PC-3 (cell line): Measurements from ENCODE around the gene KRCC1. TPM values are rescaled to one million over a fixed set of nuclear protein-coding genes. Genes with fewer than 3 reads are reported as not detected.
"Not testable (repeated sequence)": the region's sequence is repeated elsewhere in the genome, so short reads cannot be mapped to it uniquely, and the experiment has no call there.

Source experiments
- ATAC-seq: fragments of 200-7000 bp; cut with Tn5 transposase; 2 replicates; pipeline ENCODE4 v1.9.1; 2020; ENCODE audit warnings: mild to moderate bottlenecking, moderate library complexity
- BruUV-seq: library from RNA; stranded (reverse); fragments of 400-500 nt; replicated peaks from 2 replicates; lab custom pipeline; 2021; lab: Mats Ljungman, UMichigan
- CTCF ChIA-PET: fragments of 300-600 bp; sonication (Branson Sonifier 250); formaldehyde crosslinking; loops from one replicate; lab custom pipeline; 2022; ENCODE audit warnings: antibody characterized with exemption; lab: Charles Lee
- POLR2A ChIA-PET: fragments of 300-600 bp; sonication (Branson Sonifier 250); formaldehyde crosslinking; loops from one replicate; lab custom pipeline; 2022; ENCODE audit warnings: antibody characterized with exemption; ENCODE audit not compliant: unreplicated experiment; lab: Charles Lee
- DNase-seq: peaks from one replicate; pipeline ENCODE4 v3.0.0-alpha.2; 2015
- H2AFZ ChIP-seq: fragments of 300-600 bp; sonication (generic); 2 replicates; pipeline ENCODE4 v1.6.0; 2016; ENCODE audit warnings: antibody characterized with exemption, low read length
- H3F3A ChIP-seq: fragments of 300-600 bp; sonication (generic); one replicate; pipeline ENCODE4 v1.6.0; 2017; ENCODE audit warnings: antibody characterized with exemption, low read length, control low read depth, mild to moderate bottlenecking; ENCODE audit not compliant: unreplicated experiment
- H3K27ac ChIP-seq: fragments of 300-600 bp; sonication (generic); 2 replicates; pipeline ENCODE4 v1.5.1; 2016; ENCODE audit warnings: mild to moderate bottlenecking, low read length
- H3K27me3 ChIP-seq: fragments of 300-600 bp; sonication (generic); 2 replicates; pipeline ENCODE4 v1.6.1; 2016; ENCODE audit warnings: low read length, mixed read lengths
- H3K36me3 ChIP-seq: fragments of 300-600 bp; sonication (generic); 2 replicates; pipeline ENCODE4 v1.6.1; 2016; ENCODE audit warnings: low read depth, mixed run types, low read length, mixed read lengths
- H3K4me1 ChIP-seq: fragments of 300-600 bp; sonication (generic); 2 replicates; pipeline ENCODE4 v1.5.1; 2016; ENCODE audit warnings: low read length; ENCODE audit not compliant: insufficient read depth
- H3K4me2 ChIP-seq: fragments of 300-600 bp; sonication (generic); 2 replicates; pipeline ENCODE4 v1.6.0; 2016; ENCODE audit warnings: low read length
- H3K4me3 ChIP-seq: fragments of 300-600 bp; sonication (generic); 2 replicates; pipeline ENCODE4 v1.5.1; 2016; ENCODE audit warnings: mild to moderate bottlenecking, low read length, mixed read lengths
- H3K79me2 ChIP-seq: fragments of 300-600 bp; sonication (generic); 2 replicates; pipeline ENCODE4 v1.6.1; 2017; ENCODE audit warnings: low read length, mixed read lengths
- H3K9ac ChIP-seq: fragments of 300-600 bp; sonication (generic); 2 replicates; pipeline ENCODE4 v1.6.0; 2016; ENCODE audit warnings: mild to moderate bottlenecking, low read length
- H3K9me2 ChIP-seq: fragments of 300-600 bp; sonication (generic); replicated peaks from 2 replicates; pipeline ENCODE4 v1.6.1; 2016; ENCODE audit warnings: mixed run types, low read length, mixed read lengths
- H3K9me3 ChIP-seq: fragments of 300-600 bp; sonication (generic); 2 replicates; pipeline ENCODE4 v1.6.1; 2016; ENCODE audit warnings: low read length, mixed read lengths
- H4K20me1 ChIP-seq: fragments of 300-600 bp; sonication (generic); 2 replicates; pipeline ENCODE4 v1.6.1; 2016; ENCODE audit warnings: low read length, mixed read lengths
- CTCF ChIP-seq: fragments of 300-600 bp; sonication (generic); conservative IDR thresholded peaks from 2 replicates; pipeline ENCODE4 v1.5.1; 2017; ENCODE audit warnings: antibody characterized with exemption, low read depth, mild to moderate bottlenecking, low read length
- EZH2 ChIP-seq: fragments of 300-600 bp; sonication (generic); IDR thresholded peaks from one replicate; pipeline ENCODE4 v1.6.1; 2017; ENCODE audit warnings: antibody characterized with exemption, mild to moderate bottlenecking, low read length; ENCODE audit not compliant: unreplicated experiment
- EZH2phosphoT487 ChIP-seq: fragments of 300-600 bp; sonication (generic); IDR thresholded peaks from 2 replicates; pipeline ENCODE4 v1.6.1; 2018; ENCODE audit warnings: mild to moderate bottlenecking, antibody characterized with exemption, low read length, borderline replicate concordance
- intact Hi-C: fragments of 100-400 bp; cut with micrococcal nuclease; formaldehyde crosslinking; loops from 2 replicates; pipeline ENCODE4 v1.9.0; 2023
- total RNA-seq: library from RNA; depleted of rRNA; stranded (reverse); fragments of >200 nt; gene quantifications from 2 replicates; pipeline ENCODE4 v1.2.3, GENCODE V29; 2014

Gene KRCC1
- total RNA-seq, 1 experiment from 2014 or later, result 14.1 TPM

GRCh38 chr2:88019985-88020384 is 35.6 kb downstream of the KRCC1 start:
- H3K4me3 ChIP-seq, result no peak overlapping the region
- no peaks in the 10 kb centered on the region for H3K36me3 ChIP-seq
- ATAC-seq, result no peak
- ChIA-PET POLR2A (no interaction called here), CTCF (no interaction called here)
- no peaks in the 10 kb centered on the region for H3K9me2 ChIP-seq
- H3K9me3 ChIP-seq, result no peaks in the 10 kb centered on the region
- no peaks in the 10 kb centered on the region for H4K20me1 ChIP-seq
- TF ChIP-seq EZH2phosphoT487 (no peak), EZH2 (no peak), CTCF (no peak)
- DNase-seq, result no peak
- H3K27me3 ChIP-seq, result no peaks in the 10 kb centered on the region
- H3K79me2 ChIP-seq, result no peaks in the 10 kb centered on the region
- no peak overlapping the region for H3K4me2 ChIP-seq
- intact Hi-C loops, result loop anchor here (5.0 kb wide), 1 partner anchor 142 kb away; no protein-coding TSS in a partner anchor
- H3K27ac ChIP-seq, result no peak overlapping the region
- H3K4me1 ChIP-seq, result no peaks in the 10 kb centered on the region
- no TSS peak for BruUV-seq
- no peak overlapping the region for H2AFZ ChIP-seq
- H3K9ac ChIP-seq, result no peak overlapping the region
- H3F3A ChIP-seq, result no peaks in the 10 kb centered on the region

- DNase-seq (no peak), ATAC-seq (no peak)
- H3K4me1 ChIP-seq, result no peaks in the 10 kb centered on the region
- no peak overlapping the region for H2AFZ ChIP-seq
- no TSS peak for BruUV-seq
- no peak overlapping the region for H3K27ac ChIP-seq
- no peak for TF ChIP-seq EZH2
- no peak for TF ChIP-seq CTCF
- TF ChIP-seq EZH2phosphoT487, result no peak
- H3K4me3 ChIP-seq, result no peak overlapping the region
- H3F3A ChIP-seq, result no peaks in the 10 kb centered on the region
- intact Hi-C loops, result loop anchor here (5.0 kb wide), 1 partner anchor 143 kb away; no protein-coding TSS in a partner anchor
- H3K4me2 ChIP-seq, result no peak overlapping the region
- no peaks in the 10 kb centered on the region for H3K9me3 ChIP-seq
- H4K20me1 ChIP-seq, result no peaks in the 10 kb centered on the region
- CTCF ChIA-PET, result no interaction called here
- H3K9me2 ChIP-seq, result no peaks in the 10 kb centered on the region
- H3K9ac ChIP-seq, result no peak overlapping the region
- no peaks in the 10 kb centered on the region for H3K79me2 ChIP-seq
- H3K36me3 ChIP-seq, result no peaks in the 10 kb centered on the region
- H3K27me3 ChIP-seq, result no peaks in the 10 kb centered on the region
- POLR2A ChIA-PET, result no interaction called here
Measured at GRCh38 chr2:88018909-88019308, 36.7 kb downstream of the KRCC1 start.

- H3K36me3 ChIP-seq, H4K20me1 ChIP-seq, H3K4me3 ChIP-seq, H3K9me3 ChIP-seq, DNase-seq, H3F3A ChIP-seq, BruUV-seq, H2AFZ ChIP-seq, POLR2A ChIA-PET, H3K9ac ChIP-seq, H3K27me3 ChIP-seq, H3K27ac ChIP-seq, H3K4me2 ChIP-seq, H3K79me2 ChIP-seq, ATAC-seq, H3K9me2 ChIP-seq, H3K4me1 ChIP-seq: not testable (repeated sequence)
- intact Hi-C loops, result loop anchor here (5.0 kb wide), 1 partner anchor 144 kb away; no protein-coding TSS in a partner anchor
- CTCF ChIA-PET, result interaction anchor here (1.0 kb wide), 1 partner anchor 42 kb away, joined by 3 read pairs; no protein-coding TSS in a partner anchor
Measured at GRCh38 chr2:88018077-88018805, 37.3 kb downstream of the KRCC1 start.

GRCh38 chr2:88017780-88018038 is 37.9 kb downstream of the KRCC1 start:
- CTCF ChIA-PET, result interaction anchor here (1.0 kb wide), 1 partner anchor 42 kb away, joined by 3 read pairs; no protein-coding TSS in a partner anchor
- BruUV-seq, H3K79me2 ChIP-seq, H3K4me1 ChIP-seq, H3K36me3 ChIP-seq, H3K9ac ChIP-seq, DNase-seq, H3K27ac ChIP-seq, H3K27me3 ChIP-seq, H2AFZ ChIP-seq, H3K9me3 ChIP-seq, H3K9me2 ChIP-seq, ATAC-seq, POLR2A ChIA-PET, H3F3A ChIP-seq, H4K20me1 ChIP-seq: not testable (repeated sequence)
- peak overlapping the region; percentile 72; the same call in 1 of the 2 replicates for H3K4me3 ChIP-seq
- peak overlapping the region; percentile 85 for H3K4me2 ChIP-seq
- intact Hi-C loops, result loop anchor here (5.0 kb wide), 1 partner anchor 145 kb away; no protein-coding TSS in a partner anchor
